Neural progenitor cell (in vitro differentiated cells): ENCODE data around the gene SCAMP2. TPM values are rescaled to one million over a fixed set of nuclear protein-coding genes. Genes with fewer than 3 reads are reported as not detected.

ENCODE experiments used
- DNase-seq: peaks from one replicate; pipeline ENCODE4 v3.0.0-alpha.2; 2016; ENCODE audit warnings: low spot score
- H2AFZ ChIP-seq: fragments of 200-600 bp; sonication (generic); replicated peaks from 2 replicates; pipeline ENCODE4 v1.6.1; 2016; ENCODE audit warnings: antibody characterized with exemption
- H3F3A ChIP-seq: fragments of 200-600 bp; sonication (generic); 2 replicates; pipeline ENCODE4 v1.6.1; 2016; ENCODE audit warnings: antibody characterized with exemption, low read depth
- H3K27ac ChIP-seq: fragments of 200-600 bp; sonication (generic); 2 replicates; pipeline ENCODE4 v1.5.1; 2016; ENCODE audit warnings: mild to moderate bottlenecking
- H3K27me3 ChIP-seq: fragments of 200-600 bp; sonication (generic); 2 replicates; pipeline ENCODE4 v1.6.1; 2016; ENCODE audit warnings: mild to moderate bottlenecking, moderate library complexity
- H3K36me3 ChIP-seq: fragments of 200-600 bp; sonication (generic); 2 replicates; pipeline ENCODE4 v1.5.1; 2016
- H3K4me1 ChIP-seq: fragments of 200-600 bp; sonication (generic); 2 replicates; pipeline ENCODE4 v1.6.1; 2016; ENCODE audit warnings: mixed run types
- H3K4me2 ChIP-seq: fragments of 200-600 bp; sonication (generic); 2 replicates; pipeline ENCODE4 v1.6.1; 2016
- H3K4me3 ChIP-seq: fragments of 200-600 bp; sonication (generic); 2 replicates; pipeline ENCODE4 v1.5.1; 2016
- H3K79me2 ChIP-seq: fragments of 200-600 bp; sonication (generic); 2 replicates; pipeline ENCODE4 v1.6.1; 2016; ENCODE audit warnings: low read depth
- H3K9ac ChIP-seq: fragments of 200-600 bp; sonication (generic); 2 replicates; pipeline ENCODE4 v1.6.1; 2016
- H3K9me3 ChIP-seq: fragments of 200-600 bp; sonication (generic); 2 replicates; pipeline ENCODE4 v1.5.1; 2016; ENCODE audit warnings: low read depth
- H4K20me1 ChIP-seq: fragments of 200-600 bp; sonication (generic); 2 replicates; pipeline ENCODE4 v1.6.1; 2016; ENCODE audit warnings: low read depth
- H3K27ac Mint-ChIP-seq: 3 replicates; pipeline ENCODE4 v1.8.0; 2021; ENCODE audit warnings: mixed read lengths
- H3K27me3 Mint-ChIP-seq: 2 replicates; pipeline ENCODE4 v1.8.0; 2022; ENCODE audit warnings: low read depth, mild to moderate bottlenecking, inconsistent platforms, moderate library complexity, mixed read lengths; ENCODE audit not compliant: insufficient read depth
- H3K36me3 Mint-ChIP-seq: 3 replicates; pipeline ENCODE4 v1.8.0; 2021; ENCODE audit warnings: mixed read lengths
- H3K4me1 Mint-ChIP-seq: 3 replicates; pipeline ENCODE4 v1.8.0; 2021; ENCODE audit warnings: mixed read lengths
- H3K4me3 Mint-ChIP-seq: 3 replicates; pipeline ENCODE4 v1.8.0; 2021; ENCODE audit warnings: mild to moderate bottlenecking, moderate library complexity, mixed read lengths
- H3K9me3 Mint-ChIP-seq: 3 replicates; pipeline ENCODE4 v1.8.0; 2020; ENCODE audit warnings: mixed read lengths
- EZH2 ChIP-seq: fragments of 200-600 bp; sonication (generic); IDR thresholded peaks from 2 replicates; pipeline ENCODE4 v1.6.1; 2017; ENCODE audit warnings: antibody characterized with exemption, mild to moderate bottlenecking, moderate library complexity
- EZH2phosphoT487 ChIP-seq: fragments of 200-600 bp; sonication (generic); IDR thresholded peaks from 2 replicates; pipeline ENCODE4 v1.6.1; 2017; ENCODE audit warnings: antibody characterized with exemption
- total RNA-seq: library from RNA; depleted of rRNA; stranded (reverse); fragments of >200 nt; gene quantifications from 2 replicates; pipeline ENCODE4 v1.2.3, GENCODE V29; 2015; ENCODE audit warnings: low replicate concordance
- TF ChIP-seq, protein P1 (sequence below): fragments of 200-600 bp; sonication (generic); IDR thresholded peaks from 2 replicates; pipeline ENCODE4 v1.5.1; 2017; ENCODE audit warnings: antibody characterized with exemption, mild to moderate bottlenecking

SCAMP2 gene
- total RNA-seq, 1 donor from 2014 or later: 19.4 TPM

DNA sequence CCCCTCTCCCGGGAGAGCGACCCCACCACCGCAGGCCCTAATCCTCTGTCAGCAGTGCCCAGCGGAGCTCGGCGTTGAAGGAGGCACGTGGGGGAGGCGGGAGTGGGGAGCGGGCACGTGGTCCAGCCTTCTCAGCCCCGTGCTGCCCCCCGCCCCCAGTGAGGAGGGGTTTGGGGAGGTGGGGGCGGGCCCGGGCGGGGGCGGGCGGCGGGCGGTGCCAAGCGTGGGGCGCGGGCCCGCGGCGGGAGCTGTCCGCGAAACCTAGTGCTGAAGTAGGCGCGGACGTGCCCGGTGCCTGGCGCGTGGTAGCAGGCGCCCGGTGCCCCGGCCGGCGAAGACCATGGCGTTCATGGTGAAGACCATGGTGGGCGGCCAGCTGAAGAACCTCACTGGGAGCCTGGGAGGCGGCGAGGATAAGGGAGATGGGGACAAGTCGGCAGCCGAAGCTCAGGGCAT lies 46.8 kb downstream of the SCAMP2 start, which contains the start of gene CPLX3:
Gene CPLX3 (plus strand): TSS at position 264 of the 456 bp plus-strand sequence. CDS start 77 bp downstream, at position 341.
- Histone ChIP-seq H3K9me3 (no peaks in the 10 kb centered on the region), H3F3A (peaks cover 12% of the 10 kb centered on the region), H3K79me2 (no peaks in the 10 kb centered on the region), H3K27me3 (peaks cover 58% of the 10 kb centered on the region), H3K9ac (no peak within 1 kb of the TSS), H2AFZ (no peak within 1 kb of the TSS), H3K4me2 (peak within 1 kb of the TSS; percentile 59), H3K36me3 (no peaks in the 10 kb centered on the region), H3K27ac (no peak within 1 kb of the TSS), H3K4me1 (peaks cover 19% of the 10 kb centered on the region), H4K20me1 (peaks cover 27% of the 10 kb centered on the region), H3K4me3 (no peak within 1 kb of the TSS)
- Mint-ChIP-seq H3K36me3 (no peaks in the 10 kb centered on the region), H3K27me3 (peaks cover 47% of the 10 kb centered on the region), H3K9me3 (no peaks in the 10 kb centered on the region), H3K27ac (no peak within 1 kb of the TSS), H3K4me1 (peaks cover 20% of the 10 kb centered on the region), H3K4me3 (peak within 1 kb of the TSS; percentile 15)
- TF ChIP-seq EZH2phosphoT487 (no peak), EZH2 (no peak)
- TF ChIP-seq, protein P1, sequence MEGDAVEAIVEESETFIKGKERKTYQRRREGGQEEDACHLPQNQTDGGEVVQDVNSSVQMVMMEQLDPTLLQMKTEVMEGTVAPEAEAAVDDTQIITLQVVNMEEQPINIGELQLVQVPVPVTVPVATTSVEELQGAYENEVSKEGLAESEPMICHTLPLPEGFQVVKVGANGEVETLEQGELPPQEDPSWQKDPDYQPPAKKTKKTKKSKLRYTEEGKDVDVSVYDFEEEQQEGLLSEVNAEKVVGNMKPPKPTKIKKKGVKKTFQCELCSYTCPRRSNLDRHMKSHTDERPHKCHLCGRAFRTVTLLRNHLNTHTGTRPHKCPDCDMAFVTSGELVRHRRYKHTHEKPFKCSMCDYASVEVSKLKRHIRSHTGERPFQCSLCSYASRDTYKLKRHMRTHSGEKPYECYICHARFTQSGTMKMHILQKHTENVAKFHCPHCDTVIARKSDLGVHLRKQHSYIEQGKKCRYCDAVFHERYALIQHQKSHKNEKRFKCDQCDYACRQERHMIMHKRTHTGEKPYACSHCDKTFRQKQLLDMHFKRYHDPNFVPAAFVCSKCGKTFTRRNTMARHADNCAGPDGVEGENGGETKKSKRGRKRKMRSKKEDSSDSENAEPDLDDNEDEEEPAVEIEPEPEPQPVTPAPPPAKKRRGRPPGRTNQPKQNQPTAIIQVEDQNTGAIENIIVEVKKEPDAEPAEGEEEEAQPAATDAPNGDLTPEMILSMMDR: no peak
- peak; percentile 83 for DNase-seq

DNA sequence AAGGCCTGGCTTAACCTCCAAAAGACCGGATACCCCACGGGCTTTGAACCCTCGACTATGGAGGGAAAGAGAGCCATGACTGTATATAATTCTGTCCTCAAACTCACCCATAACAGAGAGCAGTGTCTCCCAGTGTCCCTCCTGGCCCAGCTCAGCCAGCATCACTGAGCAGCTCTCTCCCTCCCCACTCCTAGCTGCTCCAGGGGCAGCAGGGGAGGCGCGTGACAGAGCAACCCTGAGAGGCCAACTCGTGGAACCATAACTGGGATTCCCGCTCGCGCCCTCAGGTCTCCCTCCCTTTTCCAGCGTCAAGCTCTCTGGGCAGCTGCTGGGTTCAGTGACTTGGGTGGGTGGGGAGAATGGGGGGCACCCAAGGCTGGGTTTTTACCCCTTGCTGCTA lies 47.3 kb downstream of the SCAMP2 start:
- Histone ChIP-seq H3F3A (peaks cover 17% of the 10 kb centered on the region), H3K27ac (no peak overlapping the region), H3K27me3 (peaks cover 58% of the 10 kb centered on the region), H3K36me3 (no peaks in the 10 kb centered on the region), H3K4me3 (no peak overlapping the region), H4K20me1 (peaks cover 30% of the 10 kb centered on the region), H3K79me2 (no peaks in the 10 kb centered on the region), H3K4me2 (peak overlapping the region; percentile 59), H3K9ac (no peak overlapping the region), H3K9me3 (no peaks in the 10 kb centered on the region), H2AFZ (no peak overlapping the region), H3K4me1 (peaks cover 24% of the 10 kb centered on the region)
- H3K4me1 Mint-ChIP-seq: peaks cover 24% of the 10 kb centered on the region
- peaks cover 47% of the 10 kb centered on the region for H3K27me3 Mint-ChIP-seq
- H3K4me3 Mint-ChIP-seq: no peak overlapping the region
- no peaks in the 10 kb centered on the region for H3K9me3 Mint-ChIP-seq
- no peak for TF ChIP-seq EZH2
- TF ChIP-seq, protein P1: no peak
- TF ChIP-seq EZH2phosphoT487: no peak
- H3K27ac Mint-ChIP-seq: no peak overlapping the region
- no peaks in the 10 kb centered on the region for H3K36me3 Mint-ChIP-seq
- no peak for DNase-seq

DNA sequence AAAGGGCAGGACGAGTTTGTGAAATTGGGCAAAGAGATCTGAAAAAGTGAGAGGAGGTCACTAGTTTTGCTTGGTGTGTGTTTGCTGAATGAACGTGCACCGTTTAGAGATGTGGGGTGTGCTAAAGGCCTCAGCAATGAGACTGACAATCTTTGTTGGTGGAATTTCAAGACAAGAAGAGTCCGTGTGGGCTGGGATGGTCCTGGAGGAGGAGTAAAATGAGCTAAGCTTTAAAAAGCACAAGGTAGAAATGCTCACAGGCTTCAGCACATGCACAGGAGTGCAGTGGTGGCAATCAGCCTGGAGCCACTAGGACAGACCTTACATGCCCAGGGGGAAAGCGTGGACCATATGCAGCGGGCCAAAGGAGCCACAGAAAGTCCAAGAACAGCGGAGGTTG lies 48.2 kb downstream of the SCAMP2 start:
- no peak overlapping the region for H2AFZ ChIP-seq
- peaks cover 22% of the 10 kb centered on the region for H3F3A ChIP-seq
- H3K4me2 ChIP-seq: no peak overlapping the region
- TF ChIP-seq, protein P1: no peak
- TF ChIP-seq EZH2phosphoT487 (no peak), EZH2 (no peak)
- no peaks in the 10 kb centered on the region for H3K9me3 Mint-ChIP-seq
- peaks cover 58% of the 10 kb centered on the region for H3K27me3 ChIP-seq
- H3K36me3 Mint-ChIP-seq: no peaks in the 10 kb centered on the region
- peaks cover 28% of the 10 kb centered on the region for H3K4me1 Mint-ChIP-seq
- H3K4me3 Mint-ChIP-seq: peak overlapping the region; percentile 16
- H3K4me3 ChIP-seq: no peak overlapping the region
- no peak overlapping the region for H3K9ac ChIP-seq
- H3K27ac ChIP-seq: no peak overlapping the region
- H4K20me1 ChIP-seq: peaks cover 30% of the 10 kb centered on the region
- H3K79me2 ChIP-seq: no peaks in the 10 kb centered on the region
- H3K27ac Mint-ChIP-seq: no peak overlapping the region
- H3K27me3 Mint-ChIP-seq: peaks cover 41% of the 10 kb centered on the region
- no peaks in the 10 kb centered on the region for H3K9me3 ChIP-seq
- peaks cover 30% of the 10 kb centered on the region for H3K4me1 ChIP-seq
- H3K36me3 ChIP-seq: no peaks in the 10 kb centered on the region
- no peak for DNase-seq
